HEK293T (cell line): ENCODE results near the gene PIP5K1C.

ENCODE experiments used
- CTCF ChIA-PET: fragments of 350-600 bp; formaldehyde crosslinking; extraction: SDS; loops from one replicate; lab custom pipeline; 2021; ENCODE audit warnings: antibody characterized with exemption, inconsistent platforms; lab: Yijun Ruan, JAX
- POLR2A ChIA-PET: fragments of 350-600 bp; formaldehyde crosslinking; extraction: SDS; loops from one replicate; lab custom pipeline; 2020; ENCODE audit warnings: antibody characterized with exemption, inconsistent platforms; lab: Yijun Ruan, JAX
- DNase-seq: peaks from one replicate; pipeline ENCODE4 v3.0.0; 2012; ENCODE audit warnings: mixed read lengths; ENCODE audit errors: extremely low spot score
- ARNT ChIP-seq: fragments of 450-650 bp; IDR thresholded peaks from 2 replicates; pipeline ENCODE4 v1.6.1; 2017; ENCODE audit warnings: mild to moderate bottlenecking
- BHLHE40 ChIP-seq: fragments of 450-650 bp; IDR thresholded peaks from 2 replicates; pipeline ENCODE4 v1.6.1; 2016; ENCODE audit warnings: mild to moderate bottlenecking, moderate library complexity, borderline replicate concordance
- CTBP1 ChIP-seq: fragments of 450-650 bp; IDR thresholded peaks from 2 replicates; pipeline ENCODE4 v1.6.1; 2016; ENCODE audit warnings: borderline replicate concordance
- ELF4 ChIP-seq: fragments of 450-650 bp; IDR thresholded peaks from 2 replicates; pipeline ENCODE4 v1.6.1; 2017; ENCODE audit warnings: antibody characterized with exemption
- FOXA1 ChIP-seq: fragments of 450-650 bp; IDR thresholded peaks from 2 replicates; pipeline ENCODE4 v1.6.1; 2016; ENCODE audit warnings: mild to moderate bottlenecking
- FOXK2 ChIP-seq: fragments of 450-650 bp; IDR thresholded peaks from 2 replicates; pipeline ENCODE4 v1.6.1; 2016; ENCODE audit warnings: mild to moderate bottlenecking
- FOXM1 ChIP-seq: fragments of 450-650 bp; IDR thresholded peaks from 2 replicates; pipeline ENCODE4 v1.6.1; 2017; ENCODE audit warnings: mild to moderate bottlenecking, borderline replicate concordance
- HDGF ChIP-seq: fragments of 450-650 bp; IDR thresholded peaks from 2 replicates; pipeline ENCODE4 v1.6.1; 2017; ENCODE audit warnings: antibody characterized with exemption, borderline replicate concordance
- L3MBTL2 ChIP-seq: fragments of 450-650 bp; conservative IDR thresholded peaks from 2 replicates; pipeline ENCODE4 v1.6.1; 2016; ENCODE audit warnings: mild to moderate bottlenecking
- LEF1 ChIP-seq: fragments of 450-650 bp; IDR thresholded peaks from 2 replicates; pipeline ENCODE4 v1.6.1; 2017; ENCODE audit warnings: mild to moderate bottlenecking, borderline replicate concordance
- NFRKB ChIP-seq: fragments of 450-650 bp; IDR thresholded peaks from 2 replicates; pipeline ENCODE4 v1.6.1; 2016; ENCODE audit warnings: mild to moderate bottlenecking, moderate library complexity
- SP1 ChIP-seq: fragments of 450-650 bp; IDR thresholded peaks from 2 replicates; pipeline ENCODE4 v1.6.1; 2017
- SUZ12 ChIP-seq: fragments of 450-650 bp; IDR thresholded peaks from 2 replicates; pipeline ENCODE4 v1.6.1; 2016; ENCODE audit warnings: mild to moderate bottlenecking
- TARDBP ChIP-seq: fragments of 450-650 bp; IDR thresholded peaks from 2 replicates; pipeline ENCODE4 v1.6.1; 2016
- ZNF384 ChIP-seq: fragments of 450-650 bp; IDR thresholded peaks from 2 replicates; pipeline ENCODE4 v1.6.1; 2016
- TF ChIP-seq, protein P1 (sequence below): fragments of 450-650 bp; IDR thresholded peaks from 2 replicates; pipeline ENCODE4 v1.6.1; 2016

Gene PIP5K1C

DNA sequence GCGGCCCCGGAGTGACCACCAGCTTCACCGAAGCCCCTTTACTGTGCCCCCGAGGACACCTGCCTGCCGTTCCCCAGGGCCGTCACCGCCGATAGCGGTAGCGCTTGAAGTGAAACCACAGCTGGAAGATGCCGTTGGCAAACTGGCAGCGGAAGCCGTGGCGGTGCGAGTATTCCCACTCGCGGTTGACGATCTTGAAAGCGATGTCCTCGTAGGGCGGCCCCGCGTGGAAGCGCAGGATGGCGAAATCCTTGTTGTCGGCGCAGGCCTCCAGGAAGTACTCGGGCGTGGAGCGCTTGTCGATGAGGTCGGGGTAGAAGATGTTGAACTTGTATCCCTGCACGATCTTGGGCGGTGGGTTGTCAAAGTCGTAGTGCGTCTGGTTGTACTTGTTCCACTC, 88.4 kb downstream of the PIP5K1C start:
- DNase-seq = no peak
- TF ChIP-seq ARNT = no peak
- TF ChIP-seq TARDBP = no peak
- no peak for TF ChIP-seq L3MBTL2
- no peak for TF ChIP-seq FOXM1
- no peak for TF ChIP-seq HDGF
- TF ChIP-seq ZNF384 = no peak
- TF ChIP-seq, protein P1, sequence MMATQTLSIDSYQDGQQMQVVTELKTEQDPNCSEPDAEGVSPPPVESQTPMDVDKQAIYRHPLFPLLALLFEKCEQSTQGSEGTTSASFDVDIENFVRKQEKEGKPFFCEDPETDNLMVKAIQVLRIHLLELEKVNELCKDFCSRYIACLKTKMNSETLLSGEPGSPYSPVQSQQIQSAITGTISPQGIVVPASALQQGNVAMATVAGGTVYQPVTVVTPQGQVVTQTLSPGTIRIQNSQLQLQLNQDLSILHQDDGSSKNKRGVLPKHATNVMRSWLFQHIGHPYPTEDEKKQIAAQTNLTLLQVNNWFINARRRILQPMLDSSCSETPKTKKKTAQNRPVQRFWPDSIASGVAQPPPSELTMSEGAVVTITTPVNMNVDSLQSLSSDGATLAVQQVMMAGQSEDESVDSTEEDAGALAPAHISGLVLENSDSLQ = no peak
- no peak for TF ChIP-seq FOXK2
- TF ChIP-seq SP1 = no peak
- no peak for TF ChIP-seq CTBP1
- ChIA-PET POLR2A (no interaction called here), CTCF (no interaction called here)

- no peak for DNase-seq
- ChIA-PET POLR2A (no interaction called here), CTCF (no interaction called here)
- no peak for TF ChIP-seq NFRKB
- no peak for TF ChIP-seq FOXM1
- no peak for TF ChIP-seq ARNT
- no peak for TF ChIP-seq FOXK2
- TF ChIP-seq CTBP1 = no peak
- TF ChIP-seq BHLHE40 = no peak
- TF ChIP-seq, protein P1 = no peak
Observed at GRCh38 chr19:3610745-3611717, 89.2 kb downstream of the PIP5K1C start.

DNA sequence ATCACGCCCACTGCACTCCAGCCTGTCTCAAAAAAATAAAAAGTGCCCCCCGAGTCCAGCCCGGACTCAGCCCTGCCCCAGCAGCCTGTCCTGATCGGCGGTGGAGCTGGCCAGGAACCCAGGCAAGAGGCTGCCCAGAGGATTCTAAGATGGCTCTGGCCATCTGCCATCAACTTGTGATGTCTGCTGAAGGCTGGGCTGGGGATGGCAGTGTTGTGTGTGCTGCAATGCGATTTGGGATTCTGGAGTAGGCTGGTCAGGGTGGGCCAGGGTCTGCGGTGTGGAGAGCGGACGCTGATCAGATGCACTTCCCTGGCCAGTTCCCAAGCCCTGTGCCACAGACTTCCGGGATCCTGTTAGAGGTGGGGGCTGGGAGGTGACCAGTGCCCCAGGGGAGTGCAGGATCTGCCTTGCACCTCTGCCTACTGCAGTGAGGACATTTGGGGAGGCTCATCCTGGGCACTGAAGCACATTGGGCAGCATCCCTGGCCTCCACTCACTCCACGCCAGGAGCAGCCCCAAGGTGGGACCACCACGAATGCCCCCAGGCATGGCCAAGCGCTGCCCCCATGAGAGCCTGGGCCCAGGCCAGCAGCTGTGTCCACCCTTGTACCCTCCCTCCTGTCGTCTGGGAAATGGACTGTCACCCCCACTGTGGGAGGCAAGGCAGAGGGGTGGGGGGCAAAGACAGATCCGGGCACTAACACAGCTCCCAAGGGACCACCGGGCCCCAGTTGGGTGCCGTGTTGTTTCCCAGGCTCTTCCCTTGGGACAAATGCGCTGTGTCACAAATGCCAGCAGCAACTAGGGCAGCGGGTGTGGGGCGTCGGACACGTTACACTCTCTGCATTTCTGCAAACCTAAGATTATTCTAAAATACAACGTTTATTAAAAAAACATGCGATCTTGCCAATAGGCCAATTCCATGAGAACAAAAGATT, 90.2 kb downstream of the PIP5K1C start:
- ChIA-PET POLR2A (no interaction called here), CTCF (no interaction called here)
- no peak for DNase-seq
- TF ChIP-seq BHLHE40 (no peak), SP1 (no peak), FOXM1 (no peak), ARNT (no peak), NFRKB (no peak), TARDBP (no peak), HDGF (no peak), LEF1 (no peak), ELF4 (no peak)
- TF ChIP-seq, protein P1 = no peak

DNA sequence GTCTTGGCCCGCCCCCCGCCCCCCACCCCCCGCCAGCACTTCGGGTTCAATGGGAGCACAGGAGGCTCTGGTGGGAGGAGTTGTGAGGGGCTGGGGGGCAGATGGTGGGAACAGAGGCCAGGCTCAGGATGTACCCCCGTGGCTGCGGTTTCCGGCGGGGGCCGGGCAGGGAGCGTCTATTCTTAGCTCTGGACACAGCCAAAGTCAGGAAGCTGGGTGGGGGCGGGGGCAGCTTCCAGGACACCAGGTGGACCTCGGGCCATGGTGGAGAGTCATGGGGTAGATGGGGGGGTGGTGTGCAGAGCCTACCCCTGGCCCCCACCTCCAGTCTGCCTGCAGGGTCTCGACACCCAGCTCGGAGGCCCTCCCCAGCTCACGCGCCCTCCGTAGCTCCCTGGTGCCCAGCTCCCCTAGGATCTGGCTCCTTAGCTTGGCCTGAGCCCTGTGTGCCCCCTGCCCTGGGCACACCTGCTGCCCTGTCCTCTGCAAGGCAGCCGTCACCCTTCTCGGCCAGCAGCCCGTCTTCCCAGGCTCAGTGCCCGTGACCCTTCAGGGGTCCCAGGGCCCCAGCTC, 91.4 kb downstream of the PIP5K1C start:
- ChIA-PET CTCF (interaction anchor here (0.6 to 1.6 kb wide), 3 partner anchors 10 to 304 kb away, joined by 3 to 8 read pairs (median 4); no protein-coding TSS in a partner anchor), POLR2A (interaction anchor here (1.4 kb wide), 2 partner anchors 14 to 17 kb away, joined by 3 to 7 read pairs; no protein-coding TSS in a partner anchor)
- no peak for DNase-seq
- TF ChIP-seq FOXA1 = no peak
- TF ChIP-seq FOXM1 = no peak
- TF ChIP-seq ZNF384 = no peak
- TF ChIP-seq, protein P1 = no peak
- TF ChIP-seq BHLHE40 = no peak
- TF ChIP-seq NFRKB = no peak
- TF ChIP-seq HDGF = no peak
- no peak for TF ChIP-seq SUZ12
- TF ChIP-seq ARNT = no peak
- TF ChIP-seq CTBP1 = no peak
- TF ChIP-seq TARDBP = no peak
- no peak for TF ChIP-seq SP1
- TF ChIP-seq LEF1 = no peak
- no peak for TF ChIP-seq FOXK2
- no peak for TF ChIP-seq ELF4
- TF ChIP-seq L3MBTL2 = no peak
